Glutamatergic neuron (in vitro differentiated cells): ENCODE data around the gene DTNBP1. TPM values are rescaled to one million over a fixed set of nuclear protein-coding genes. Genes with fewer than 3 reads are reported as not detected.

ENCODE experiments used
- DNase-seq: peaks from one replicate; pipeline ENCODE4 v3.0.0; 2022
- H3K27ac Mint-ChIP-seq: one replicate; pipeline ENCODE4 v1.8.0; 2020; ENCODE audit warnings: mild to moderate bottlenecking, mixed read lengths, inconsistent platforms; ENCODE audit not compliant: unreplicated experiment
- H3K27me3 Mint-ChIP-seq: one replicate; pipeline ENCODE4 v1.8.0; 2020; ENCODE audit warnings: mild to moderate bottlenecking, moderate library complexity, mixed read lengths, inconsistent platforms; ENCODE audit not compliant: unreplicated experiment
- H3K36me3 Mint-ChIP-seq: one replicate; pipeline ENCODE4 v1.8.0; 2020; ENCODE audit warnings: mild to moderate bottlenecking, mixed read lengths, inconsistent platforms; ENCODE audit not compliant: unreplicated experiment
- H3K4me1 Mint-ChIP-seq: one replicate; pipeline ENCODE4 v1.8.0; 2020; ENCODE audit warnings: mild to moderate bottlenecking, low read depth, mixed read lengths, inconsistent platforms; ENCODE audit not compliant: unreplicated experiment
- H3K4me3 Mint-ChIP-seq: one replicate; pipeline ENCODE4 v1.8.0; 2020; ENCODE audit warnings: mild to moderate bottlenecking, mixed read lengths, inconsistent platforms; ENCODE audit not compliant: unreplicated experiment
- H3K9me3 Mint-ChIP-seq: one replicate; pipeline ENCODE4 v1.8.0; 2020; ENCODE audit warnings: mild to moderate bottlenecking, moderate library complexity, mixed read lengths, inconsistent platforms; ENCODE audit not compliant: unreplicated experiment
- total RNA-seq: library from RNA; stranded (reverse); fragmentation: NEBNext Ultra II Directional; extraction: Animal tissue kit (Norgen Biotek cat#: 25700); gene quantifications from one replicate; pipeline ENCODE4 v1.2.1, GENCODE V29; 2021; ENCODE audit not compliant: unreplicated experiment
- TF ChIP-seq, protein P1 (sequence below): fragments of 200-600 bp; sonication (generic); IDR thresholded peaks from one replicate; pipeline ENCODE4 v1.5.0; 2021; ENCODE audit not compliant: partially characterized antibody, unreplicated experiment

The DTNBP1 gene
- total RNA-seq, 1 donor from 2014 or later = 13.2 TPM

DNA sequence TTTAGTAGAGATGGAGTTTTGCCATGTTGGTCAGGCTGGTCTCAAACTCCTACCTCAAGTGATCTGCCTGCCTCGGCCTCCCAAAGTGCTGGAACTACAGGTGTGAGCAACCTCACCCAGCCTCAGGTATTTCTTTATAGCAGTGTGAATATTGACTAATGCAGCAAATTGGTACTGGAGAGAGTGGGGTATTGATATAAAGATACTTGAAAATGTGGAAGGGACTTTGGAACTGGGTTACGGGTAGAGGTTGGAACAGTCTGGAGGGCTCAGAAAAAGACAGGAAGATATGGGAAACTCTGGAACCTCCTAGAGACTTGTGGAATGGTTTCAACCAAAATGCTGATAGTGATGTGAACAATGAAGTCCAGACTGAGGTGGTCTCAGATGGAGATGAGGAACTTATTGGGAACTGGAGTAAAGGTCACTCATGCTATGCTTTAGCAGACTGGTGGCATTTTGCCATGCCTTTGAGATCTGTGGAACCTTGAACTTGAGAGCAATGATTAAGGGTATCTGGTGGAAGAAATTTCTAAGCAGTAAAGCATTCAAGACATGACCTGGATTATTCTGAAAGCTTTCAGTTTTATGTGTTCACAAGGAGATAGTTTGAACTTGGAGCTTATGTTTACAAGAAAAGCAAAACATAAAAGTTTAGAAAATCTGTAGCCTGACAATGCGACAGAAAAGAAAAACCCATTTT, 127.2 kb downstream of the DTNBP1 start:
- Mint-ChIP-seq H3K9me3 (peaks cover 7% of the 10 kb centered on the region), H3K4me1 (no peaks in the 10 kb centered on the region), H3K27me3 (no peaks in the 10 kb centered on the region), H3K36me3 (no peaks in the 10 kb centered on the region), H3K27ac (no peak overlapping the region), H3K4me3 (no peak overlapping the region)
- TF ChIP-seq, protein P1, sequence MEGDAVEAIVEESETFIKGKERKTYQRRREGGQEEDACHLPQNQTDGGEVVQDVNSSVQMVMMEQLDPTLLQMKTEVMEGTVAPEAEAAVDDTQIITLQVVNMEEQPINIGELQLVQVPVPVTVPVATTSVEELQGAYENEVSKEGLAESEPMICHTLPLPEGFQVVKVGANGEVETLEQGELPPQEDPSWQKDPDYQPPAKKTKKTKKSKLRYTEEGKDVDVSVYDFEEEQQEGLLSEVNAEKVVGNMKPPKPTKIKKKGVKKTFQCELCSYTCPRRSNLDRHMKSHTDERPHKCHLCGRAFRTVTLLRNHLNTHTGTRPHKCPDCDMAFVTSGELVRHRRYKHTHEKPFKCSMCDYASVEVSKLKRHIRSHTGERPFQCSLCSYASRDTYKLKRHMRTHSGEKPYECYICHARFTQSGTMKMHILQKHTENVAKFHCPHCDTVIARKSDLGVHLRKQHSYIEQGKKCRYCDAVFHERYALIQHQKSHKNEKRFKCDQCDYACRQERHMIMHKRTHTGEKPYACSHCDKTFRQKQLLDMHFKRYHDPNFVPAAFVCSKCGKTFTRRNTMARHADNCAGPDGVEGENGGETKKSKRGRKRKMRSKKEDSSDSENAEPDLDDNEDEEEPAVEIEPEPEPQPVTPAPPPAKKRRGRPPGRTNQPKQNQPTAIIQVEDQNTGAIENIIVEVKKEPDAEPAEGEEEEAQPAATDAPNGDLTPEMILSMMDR = no peak
- DNase-seq = no peak

DNA sequence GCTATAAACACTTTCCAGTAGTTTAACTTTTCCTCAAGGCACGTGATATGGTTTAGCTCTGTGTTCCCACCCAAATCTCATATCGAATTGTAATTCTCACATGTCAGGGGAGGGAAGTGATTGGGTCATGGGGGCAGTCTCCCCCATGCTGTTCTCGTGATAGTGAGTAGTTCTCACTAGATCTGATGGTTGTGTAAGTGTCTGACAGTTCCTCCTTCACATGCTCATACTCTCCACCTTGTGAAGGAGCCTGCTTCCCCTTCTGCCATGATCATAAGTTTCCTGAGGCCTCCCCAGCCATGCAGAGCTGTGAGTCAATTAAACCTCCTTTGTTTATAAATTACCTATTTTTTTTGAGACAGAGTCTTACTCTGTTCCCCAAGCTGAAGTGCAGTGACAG, 127.9 kb downstream of the DTNBP1 start:
- DNase-seq = no peak
- TF ChIP-seq, protein P1 = no peak
- no peak overlapping the region for H3K4me3 Mint-ChIP-seq
- H3K27me3 Mint-ChIP-seq = no peaks in the 10 kb centered on the region
- no peak overlapping the region for H3K27ac Mint-ChIP-seq
- H3K9me3 Mint-ChIP-seq = peaks cover 7% of the 10 kb centered on the region
- H3K4me1 Mint-ChIP-seq = no peaks in the 10 kb centered on the region
- H3K36me3 Mint-ChIP-seq = no peaks in the 10 kb centered on the region

DNA sequence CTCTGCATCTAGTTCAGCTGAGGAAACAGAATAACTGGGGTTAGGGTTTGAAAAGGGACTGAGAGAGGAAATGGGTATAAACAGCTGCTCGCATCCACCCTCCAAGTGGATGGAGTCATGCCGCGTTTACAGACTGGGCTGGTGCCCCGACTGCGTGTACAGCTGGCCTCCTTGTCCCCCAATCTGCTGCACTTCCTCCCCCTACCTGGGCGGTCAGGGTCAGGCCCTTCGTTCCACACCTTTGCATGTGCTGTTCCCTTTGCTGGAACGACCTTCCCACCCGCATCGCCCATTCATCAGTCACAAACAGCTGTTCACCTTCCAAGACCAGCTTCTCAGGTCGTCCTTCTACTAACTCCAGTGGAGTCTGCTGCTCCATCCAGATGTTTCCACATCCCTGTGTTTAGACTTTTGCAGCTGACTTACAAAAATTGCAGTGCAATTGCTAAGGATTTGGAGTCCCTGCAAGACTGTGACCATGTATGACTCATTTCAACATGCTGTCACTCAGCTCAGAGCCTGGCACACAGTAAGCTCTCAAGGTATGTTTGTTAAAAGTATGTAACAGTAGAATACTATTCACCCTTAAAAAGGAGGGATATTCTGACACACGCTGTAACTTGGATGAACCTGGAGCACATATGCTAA, 129.3 kb downstream of the DTNBP1 start:
- DNase-seq = no peak
- H3K4me3 Mint-ChIP-seq = no peak overlapping the region
- no peaks in the 10 kb centered on the region for H3K27me3 Mint-ChIP-seq
- H3K27ac Mint-ChIP-seq = no peak overlapping the region
- no peaks in the 10 kb centered on the region for H3K36me3 Mint-ChIP-seq
- no peaks in the 10 kb centered on the region for H3K4me1 Mint-ChIP-seq
- TF ChIP-seq, protein P1 = no peak
- peaks cover 4% of the 10 kb centered on the region for H3K9me3 Mint-ChIP-seq

DNA sequence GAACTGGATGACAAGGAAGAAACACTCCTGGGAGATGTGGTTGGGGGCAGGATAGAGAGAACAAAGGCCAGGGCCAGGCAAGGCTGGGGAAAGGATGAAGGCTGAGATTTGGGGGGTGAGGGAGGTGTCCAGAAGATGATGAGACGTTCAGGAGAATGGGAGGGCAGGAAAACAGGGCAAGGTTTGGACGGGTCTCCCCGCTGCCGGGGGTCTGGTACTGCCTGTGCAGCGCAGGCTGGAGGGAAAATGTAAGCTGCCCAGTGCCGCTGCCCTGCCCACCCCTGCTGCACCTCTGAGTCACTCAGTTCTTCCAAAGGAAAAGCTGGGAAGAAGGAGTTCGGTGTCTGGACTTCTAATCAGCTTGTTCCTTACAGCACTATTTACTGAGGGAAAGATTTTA, 130.9 kb downstream of the DTNBP1 start:
- H3K27me3 Mint-ChIP-seq = peaks cover 3% of the 10 kb centered on the region
- peaks cover 10% of the 10 kb centered on the region for H3K36me3 Mint-ChIP-seq
- DNase-seq = no peak
- H3K4me1 Mint-ChIP-seq = no peaks in the 10 kb centered on the region
- TF ChIP-seq, protein P1 = no peak
- H3K9me3 Mint-ChIP-seq = peaks cover 11% of the 10 kb centered on the region
- no peak overlapping the region for H3K4me3 Mint-ChIP-seq
- H3K27ac Mint-ChIP-seq = no peak overlapping the region

DNA sequence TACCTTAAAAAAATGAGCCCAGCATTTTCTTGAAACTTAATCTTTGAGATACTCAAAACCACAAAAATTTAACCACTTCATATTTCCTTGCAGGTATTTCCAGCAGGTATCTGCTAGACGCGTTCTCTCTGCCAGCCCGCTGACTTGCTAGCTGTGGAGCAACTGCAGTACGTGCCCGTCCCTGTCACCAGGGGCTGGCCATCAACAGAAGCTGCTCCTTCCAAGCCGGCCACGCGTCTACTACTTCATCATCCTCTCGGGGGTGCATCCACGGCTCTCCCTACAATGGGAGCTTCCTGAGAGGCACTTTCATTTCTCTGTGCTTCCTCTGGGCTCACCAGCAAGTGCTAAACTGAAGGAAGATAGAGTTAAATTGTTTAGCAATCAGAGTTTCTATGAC, 132.4 kb downstream of the DTNBP1 start:
- no peak for DNase-seq
- peaks cover 7% of the 10 kb centered on the region for H3K27me3 Mint-ChIP-seq
- H3K36me3 Mint-ChIP-seq = peaks cover 23% of the 10 kb centered on the region
- TF ChIP-seq, protein P1 = no peak
- no peaks in the 10 kb centered on the region for H3K4me1 Mint-ChIP-seq
- H3K4me3 Mint-ChIP-seq = no peak overlapping the region
- no peak overlapping the region for H3K27ac Mint-ChIP-seq
- H3K9me3 Mint-ChIP-seq = peaks cover 16% of the 10 kb centered on the region
